IMR-90 (cell line): ENCODE data around the gene THPO. TPM values are rescaled to one million over a fixed set of nuclear protein-coding genes. Genes with fewer than 3 reads are reported as not detected.

Experiments used
- ATAC-seq: fragments of 200-7000 bp; cut with Tn5 transposase; 2 replicates; pipeline ENCODE4 v1.9.1; 2020; ENCODE audit warnings: low read depth, mild to moderate bottlenecking, moderate library complexity
- BruUV-seq: library from RNA; stranded (reverse); fragments of 400-500 nt; replicated peaks from 2 replicates; lab custom pipeline; 2021; lab: Mats Ljungman, UMichigan
- CTCF ChIA-PET: fragments of 300-600 bp; formaldehyde crosslinking; extraction: SDS; loops from one replicate; lab custom pipeline; 2021; ENCODE audit warnings: antibody characterized with exemption; lab: Yijun Ruan, JAX
- POLR2A ChIA-PET: fragments of 300-600 bp; sonication (Branson Sonifier 250); formaldehyde crosslinking; loops from one replicate; lab custom pipeline; 2022; ENCODE audit warnings: antibody characterized with exemption; ENCODE audit not compliant: unreplicated experiment; lab: Charles Lee
- DNase-seq: peaks from one replicate; pipeline ENCODE4 v3.0.0; 2013
- H2AFZ ChIP-seq: replicated peaks from 2 replicates; pipeline ENCODE3; 2013; ENCODE audit warnings: low read length, mild to moderate bottlenecking; ENCODE audit not compliant: poor library complexity
- H2AK5ac ChIP-seq: 2 replicates; pipeline ENCODE4 v1.6.1; 2013; ENCODE audit warnings: low read depth, low read length, inconsistent platforms
- H2AK9ac ChIP-seq: replicated peaks from 2 replicates; pipeline ENCODE3; 2013; ENCODE audit warnings: mild to moderate bottlenecking, low read depth, low read length, moderate library complexity; ENCODE audit not compliant: poor library complexity
- H2BK120ac ChIP-seq: 2 replicates; pipeline ENCODE4 v1.6.1; 2013; ENCODE audit warnings: low read depth, low read length, inconsistent platforms
- H2BK15ac ChIP-seq: 3 replicates; pipeline ENCODE4 v1.6.1; 2013; ENCODE audit warnings: low read depth, low read length, inconsistent platforms
- H2BK20ac ChIP-seq: 2 replicates; pipeline ENCODE4 v1.6.1; 2013; ENCODE audit warnings: low read depth, mild to moderate bottlenecking, inconsistent platforms, low read length, moderate library complexity
- H2BK5ac ChIP-seq: 2 replicates; pipeline ENCODE4 v1.6.1; 2013; ENCODE audit warnings: mild to moderate bottlenecking, low read depth, low read length, inconsistent platforms; ENCODE audit not compliant: poor library complexity, severe bottlenecking
- H3K14ac ChIP-seq: replicated peaks from 2 replicates; pipeline ENCODE4 v1.6.1; 2013; ENCODE audit warnings: low read depth, low read length, inconsistent platforms
- H3K18ac ChIP-seq: 2 replicates; pipeline ENCODE4 v1.6.1; 2013; ENCODE audit warnings: low read depth, low read length, control low read depth
- H3K23ac ChIP-seq: 2 replicates; pipeline ENCODE4 v1.6.1; 2013; ENCODE audit warnings: low read depth, low read length, inconsistent platforms
- H3K27ac ChIP-seq: 2 replicates; pipeline ENCODE4 v1.5.1; 2013; ENCODE audit warnings: mild to moderate bottlenecking, control low read depth, low read length; ENCODE audit not compliant: insufficient read depth
- H3K27me3 ChIP-seq: 2 replicates; pipeline ENCODE4 v1.6.1; 2013; ENCODE audit warnings: low read length; ENCODE audit not compliant: control insufficient read depth, insufficient read depth
- H3K36me3 ChIP-seq: 2 replicates; pipeline ENCODE4 v1.6.1; 2013; ENCODE audit warnings: low read length, mixed read lengths; ENCODE audit not compliant: control insufficient read depth, insufficient read depth
- H3K4ac ChIP-seq: 2 replicates; pipeline ENCODE4 v1.6.1; 2013; ENCODE audit warnings: low read depth, low read length, inconsistent platforms
- H3K4me1 ChIP-seq: 2 replicates; pipeline ENCODE4 v1.6.1; 2013; ENCODE audit warnings: low read length, mixed read lengths; ENCODE audit not compliant: control insufficient read depth, insufficient read depth
- H3K4me2 ChIP-seq: 2 replicates; pipeline ENCODE4 v1.6.1; 2013; ENCODE audit warnings: low read depth, mild to moderate bottlenecking, control low read depth, low read length, moderate library complexity
- H3K4me3 ChIP-seq: 2 replicates; pipeline ENCODE4 v1.5.1; 2013; ENCODE audit warnings: low read depth, mild to moderate bottlenecking, control low read depth, low read length, moderate library complexity; ENCODE audit not compliant: insufficient read depth
- H3K56ac ChIP-seq: 2 replicates; pipeline ENCODE4 v1.6.1; 2013; ENCODE audit warnings: low read length, inconsistent platforms; ENCODE audit not compliant: insufficient read depth; ENCODE audit errors: extremely low read depth
- H3K79me1 ChIP-seq, 2 experiments: 2 replicates each; pipeline ENCODE4 v1.6.1; 2013; ENCODE audit warnings: low read length in 2 of 2, inconsistent platforms in 1 of 2, low read depth in 1 of 2
- H3K9ac ChIP-seq: 2 replicates; pipeline ENCODE4 v1.6.1; 2013; ENCODE audit warnings: low read depth, low read length, control low read depth
- H3K9me1 ChIP-seq: 2 replicates; pipeline ENCODE4 v1.6.1; 2013; ENCODE audit warnings: low read length, inconsistent platforms; ENCODE audit not compliant: insufficient read depth
- H3K9me3 ChIP-seq: 2 replicates; pipeline ENCODE4 v1.6.1; 2013; ENCODE audit warnings: low read length; ENCODE audit not compliant: control insufficient read depth, insufficient read depth
- H4K20me1 ChIP-seq: 2 replicates; pipeline ENCODE4 v1.6.1; 2013; ENCODE audit warnings: low read length, inconsistent platforms; ENCODE audit not compliant: insufficient read depth
- H4K5ac ChIP-seq: 2 replicates; pipeline ENCODE4 v1.6.1; 2013; ENCODE audit warnings: mild to moderate bottlenecking, low read depth, low read length, control low read depth
- H4K8ac ChIP-seq, 2 experiments: 2 replicates each; pipeline ENCODE4 v1.6.1; 2013; ENCODE audit warnings: low read depth in 2 of 2, low read length in 2 of 2, control low read depth in 1 of 2, inconsistent platforms in 1 of 2
- H4K91ac ChIP-seq: 2 replicates; pipeline ENCODE4 v1.6.1; 2013; ENCODE audit warnings: low read depth, low read length, inconsistent platforms; ENCODE audit not compliant: insufficient read depth
- BHLHE40 ChIP-seq: fragments of 150-350 bp; IDR thresholded peaks from 2 replicates; pipeline ENCODE4 v1.6.1; 2016; ENCODE audit warnings: mild to moderate bottlenecking, low read depth, low read length
- CEBPB ChIP-seq: IDR thresholded peaks from 2 replicates; pipeline ENCODE4 v1.6.1; 2012; ENCODE audit warnings: low read depth, low read length, improper control_type of control experiment
- CHD1 ChIP-seq: IDR thresholded peaks from 2 replicates; pipeline ENCODE4 v1.6.1; 2012; ENCODE audit warnings: low read depth, low read length, improper control_type of control experiment
- CTCF ChIP-seq: conservative IDR thresholded peaks from 2 replicates; pipeline ENCODE4 v1.5.1; 2012; ENCODE audit warnings: mild to moderate bottlenecking, low read depth, low read length, improper control_type of control experiment
- ELK1 ChIP-seq: fragments of 150-350 bp; IDR thresholded peaks from 2 replicates; pipeline ENCODE4 v1.6.1; 2016; ENCODE audit warnings: low read depth, mild to moderate bottlenecking, low read length, moderate library complexity, borderline replicate concordance
- FOS ChIP-seq: fragments of 150-350 bp; IDR thresholded peaks from 2 replicates; pipeline ENCODE4 v1.6.1; 2016; ENCODE audit warnings: low read depth, low read length
- MAFK ChIP-seq: IDR thresholded peaks from 2 replicates; pipeline ENCODE4 v1.6.1; 2012; ENCODE audit warnings: low read depth, low read length, improper control_type of control experiment
- MAZ ChIP-seq: IDR thresholded peaks from 2 replicates; pipeline ENCODE4 v1.6.1; 2012; ENCODE audit warnings: low read depth, mild to moderate bottlenecking, low read length, improper control_type of control experiment, moderate library complexity, borderline replicate concordance
- MXI1 ChIP-seq: IDR thresholded peaks from 2 replicates; pipeline ENCODE4 v1.6.1; 2012; ENCODE audit warnings: low read depth, mild to moderate bottlenecking, low read length, moderate library complexity, borderline replicate concordance
- NFE2L2 ChIP-seq: fragments of 150-350 bp; IDR thresholded peaks from 2 replicates; pipeline ENCODE4 v1.6.1; 2016; ENCODE audit warnings: low read depth, mild to moderate bottlenecking, low read length
- POLR2A ChIP-seq: IDR thresholded peaks from 2 replicates; pipeline ENCODE4 v1.6.1; 2012; ENCODE audit warnings: mild to moderate bottlenecking, low read depth, low read length
- RAD21 ChIP-seq: IDR thresholded peaks from 2 replicates; pipeline ENCODE4 v1.6.1; 2012; ENCODE audit warnings: low read length, improper control_type of control experiment
- RCOR1 ChIP-seq: IDR thresholded peaks from 2 replicates; pipeline ENCODE4 v1.6.1; 2012; ENCODE audit warnings: mild to moderate bottlenecking, low read length, improper control_type of control experiment; ENCODE audit not compliant: insufficient replicate concordance
- RFX5 ChIP-seq: IDR thresholded peaks from 2 replicates; pipeline ENCODE4 v1.8.0; 2012; ENCODE audit warnings: low read depth, mild to moderate bottlenecking, low read length, moderate library complexity
- SMC3 ChIP-seq: fragments of 150-350 bp; IDR thresholded peaks from 2 replicates; pipeline ENCODE4 v1.6.1; 2016; ENCODE audit warnings: low read depth, mild to moderate bottlenecking, antibody characterized with exemption, low read length, moderate library complexity
- WGBS, 2 experiments: methylation state at CpG; one replicate each; pipeline versions ENCODE4 v1.1.5 to v1.1.7; 2013; ENCODE audit warnings: missing lambda C conversion rate in 2 of 2; ENCODE audit not compliant: insufficient read length in 1 of 2; ENCODE audit errors: extremely low coverage in 2 of 2; 5-methylcytosine and 5-hydroxymethylcytosine counted together
- dilution Hi-C: fragments of 300-500 bp; cut with HindIII; formaldehyde crosslinking; loops from one replicate; pipeline ENCODE4 v1.14.3; 2018; ENCODE audit warnings: low sequenced_read_pairs; ENCODE audit not compliant: unreplicated experiment
- in situ Hi-C: fragments of 300-500 bp; cut with MboI; formaldehyde crosslinking; loops from 3 replicates; pipeline ENCODE4 v1.14.3; 2019; ENCODE audit warnings: low sequenced_read_pairs, inconsistent platforms, mixed read lengths
- intact Hi-C: fragments of 100-400 bp; cut with micrococcal nuclease; formaldehyde crosslinking; loops from 2 replicates; pipeline ENCODE4 v1.10.0; 2022
- polyA plus RNA-seq, 3 experiments: library from polyadenylated mRNA; depleted of rRNA; stranded (reverse); fragments of >200 nt; gene quantifications; 2 replicates each; pipeline ENCODE4 v1.2.3, GENCODE V29; 2012; ENCODE audit warnings: low replicate concordance in 1 of 3
- total RNA-seq: library from RNA; depleted of rRNA; stranded (reverse); fragments of >200 nt; gene quantifications from 2 replicates; pipeline ENCODE4 v1.2.3, GENCODE V29; 2012
- TF ChIP-seq, protein P1 (sequence below): fragments of 150-350 bp; IDR thresholded peaks from 2 replicates; pipeline ENCODE4 v1.6.1; 2017; ENCODE audit warnings: mild to moderate bottlenecking, antibody characterized with exemption, low read length, low read depth

THPO gene
- total and polyA plus RNA-seq, 2 of the 4 experiments (the other 2 are of a cell fraction) = not detected

GRCh38 chr3:184352149-184352785 lies 25.7 kb downstream of the THPO start:
- Histone ChIP-seq H3K4me2 (no peak overlapping the region), H2BK15ac (no peak overlapping the region), H3K14ac (no peak overlapping the region), H4K5ac (no peak overlapping the region), H2BK20ac (no peak overlapping the region), H4K91ac (no peak overlapping the region), H3K4me3 (no peak overlapping the region), H3K23ac (no peak overlapping the region), H4K8ac (no peak overlapping the region), H3K4me1 (peaks cover 1% of the 10 kb centered on the region; the same call in 1 of the 2 replicates), H2AK5ac (no peak overlapping the region), H2BK120ac (no peak overlapping the region), H3K9me3 (no peaks in the 10 kb centered on the region), H2BK5ac (no peak overlapping the region), H4K20me1 (peaks cover 3% of the 10 kb centered on the region), H3K56ac (no peak overlapping the region), H3K79me1 (no peaks in the 10 kb centered on the region), H3K18ac (no peak overlapping the region), H3K9ac (no peak overlapping the region), H3K36me3 (peaks cover 20% of the 10 kb centered on the region), H2AK9ac (no peak overlapping the region), H2AFZ (no peak overlapping the region), H3K27me3 (no peaks in the 10 kb centered on the region), H3K4ac (no peak overlapping the region), H3K27ac (no peak overlapping the region), H3K9me1 (peaks cover 9% of the 10 kb centered on the region; the same call in 1 of the 2 replicates)
- TF ChIP-seq MXI1 = no peak
- TF ChIP-seq ELK1 = no peak
- TF ChIP-seq CTCF = no peak
- no peak for TF ChIP-seq RAD21
- no peak for TF ChIP-seq MAZ
- no peak for TF ChIP-seq MAFK
- TF ChIP-seq SMC3 = no peak
- TF ChIP-seq BHLHE40 = no peak
- TF ChIP-seq, protein P1, sequence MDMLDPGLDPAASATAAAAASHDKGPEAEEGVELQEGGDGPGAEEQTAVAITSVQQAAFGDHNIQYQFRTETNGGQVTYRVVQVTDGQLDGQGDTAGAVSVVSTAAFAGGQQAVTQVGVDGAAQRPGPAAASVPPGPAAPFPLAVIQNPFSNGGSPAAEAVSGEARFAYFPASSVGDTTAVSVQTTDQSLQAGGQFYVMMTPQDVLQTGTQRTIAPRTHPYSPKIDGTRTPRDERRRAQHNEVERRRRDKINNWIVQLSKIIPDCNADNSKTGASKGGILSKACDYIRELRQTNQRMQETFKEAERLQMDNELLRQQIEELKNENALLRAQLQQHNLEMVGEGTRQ = no peak
- no peak for TF ChIP-seq RCOR1
- no peak for TF ChIP-seq RFX5
- TF ChIP-seq FOS = no peak
- TF ChIP-seq CHD1 = no peak
- no peak for TF ChIP-seq NFE2L2
- TF ChIP-seq POLR2A = no peak
- no peak for TF ChIP-seq CEBPB
- in situ Hi-C loops = no loop called here
- ATAC-seq (no peak), DNase-seq (no peak)
- 91% methylated on average over 8 of the region's 15 CpGs; no CpG with 5 or more reads in 1 of the 2 experiments for WGBS, 2 experiments
- dilution Hi-C loops = loop anchor here (25.0 kb wide), 1 partner anchor 185 kb away; no protein-coding TSS in a partner anchor
- CTCF ChIA-PET = no interaction called here
- intact Hi-C loops = no loop called here
- POLR2A ChIA-PET = no interaction called here
- BruUV-seq = no TSS peak
